ENCODE data around the gene GALNT11. TPM values are rescaled to one million over a fixed set of nuclear protein-coding genes. Genes with fewer than 3 reads are reported as not detected.

The GALNT11 gene
- total and polyA plus RNA-seq, 2 of the 4 experiments (the other 2 are of a cell fraction): 24.4 to 29.3 TPM

- TF ChIP-seq RAD21 (IDR thresholded peaks at IDR 0.05; ENCODE audit: low read length) (no peak), FOS (IDR thresholded peaks at IDR 0.05; ENCODE audit: low read depth, low read length) (no peak)
Measured at GRCh38 chr7:152130658-152131590, 105.5 kb downstream of the GALNT11 start (continued).

GRCh38 chr7:152131981-152132494, 106.6 kb downstream of the GALNT11 start:
- Histone ChIP-seq H3K79me1 (ENCODE audit: low read depth in 1 of 2, low read length in 2 of 2) (no peaks in the 10 kb centered on the region; a peak in 1 of 4 replicates), H2AK5ac (ENCODE audit: low read depth, low read length) (no peak overlapping the region), H3K9me1 (ENCODE audit: insufficient read depth, low read length) (peaks cover 3% of the 10 kb centered on the region; the same call in 1 of the 2 replicates), H4K91ac (ENCODE audit: insufficient read depth, low read depth, low read length) (no peak overlapping the region), H3K4me3 (ENCODE audit: insufficient read depth, low read depth, low read length) (no peak overlapping the region), H3K36me3 (ENCODE audit: control insufficient read depth, insufficient read depth, low read length) (peaks cover 48% of the 10 kb centered on the region), H3K27me3 (ENCODE audit: control insufficient read depth, insufficient read depth, low read length) (no peaks in the 10 kb centered on the region), H3K56ac (ENCODE audit: extremely low read depth, insufficient read depth, low read length) (no peak overlapping the region), H3K9me3 (ENCODE audit: control insufficient read depth, insufficient read depth, low read length) (no peaks in the 10 kb centered on the region; the same call in 1 of the 2 replicates), H3K18ac (ENCODE audit: low read depth, low read length) (no peak overlapping the region), H2AFZ (replicated peaks; ENCODE audit: low read length, poor library complexity) (no peak overlapping the region), H3K14ac (replicated peaks; ENCODE audit: low read depth, low read length) (no peak overlapping the region), H2BK5ac (ENCODE audit: low read depth, low read length, poor library complexity, severe bottlenecking) (no peak overlapping the region), H2AK9ac (replicated peaks; ENCODE audit: low read depth, low read length, poor library complexity) (no peak overlapping the region), H3K4me2 (ENCODE audit: low read depth, low read length) (no peak overlapping the region), H3K4ac (ENCODE audit: low read depth, low read length) (no peak overlapping the region), H3K27ac (ENCODE audit: insufficient read depth, low read length) (no peak overlapping the region), H2BK120ac (ENCODE audit: low read depth, low read length) (no peak overlapping the region), H4K8ac (ENCODE audit: low read depth in 2 of 2, low read length in 2 of 2) (no peak overlapping the region), H3K9ac (ENCODE audit: low read depth, low read length) (no peak overlapping the region), H4K20me1 (ENCODE audit: insufficient read depth, low read length) (0 out of 2 replicates have a peak, but pooled peaks cover 3% of the 10 kb centered on the region), H3K4me1 (ENCODE audit: control insufficient read depth, insufficient read depth, low read length) (no peaks in the 10 kb centered on the region), H4K5ac (ENCODE audit: low read depth, low read length) (no peak overlapping the region), H2BK15ac (ENCODE audit: low read depth, low read length) (no peak overlapping the region), H2BK20ac (ENCODE audit: low read depth, low read length) (no peak overlapping the region), H3K23ac (ENCODE audit: low read depth, low read length) (no peak overlapping the region)
- no TSS peak for BruUV-seq (replicated peaks)
- CTCF ChIA-PET: no interaction called here
- TF ChIP-seq CHD1 (IDR thresholded peaks at IDR 0.05; ENCODE audit: low read depth, low read length) (no peak), CTCF (conservative IDR thresholded peaks at IDR 0.05; ENCODE audit: low read depth, low read length) (no peak), CEBPB (IDR thresholded peaks at IDR 0.05; ENCODE audit: low read depth, low read length) (no peak), USF2 (IDR thresholded peaks at IDR 0.05; ENCODE audit: low read depth, low read length) (no peak), NFE2L2 (IDR thresholded peaks at IDR 0.05; ENCODE audit: low read depth, low read length) (no peak), FOS (IDR thresholded peaks at IDR 0.05; ENCODE audit: low read depth, low read length) (no peak), MAFK (IDR thresholded peaks at IDR 0.05; ENCODE audit: low read depth, low read length) (no peak), SMC3 (IDR thresholded peaks at IDR 0.05; ENCODE audit: low read depth, low read length) (no peak)
- 87% methylated on average over 7 of the region's 12 CpGs; no CpG with 5 or more reads in 1 of the 2 experiments for WGBS, 2 experiments (ENCODE audit: extremely low coverage in 2 of 2, insufficient read length in 1 of 2)
- POLR2A ChIA-PET (ENCODE audit: unreplicated experiment): no interaction called here
- intact Hi-C loops (cut with micrococcal nuclease): no loop called here
- dilution Hi-C loops (cut with HindIII; ENCODE audit: low sequenced_read_pairs, unreplicated experiment): no loop called here
- DNase-seq: no peak
- ATAC-seq (ENCODE audit: low read depth): no peak
- in situ Hi-C loops (cut with MboI; ENCODE audit: low sequenced_read_pairs): no loop called here

Measured in IMR-90 (cell line).